ENCODE results near the gene MAB21L4. TPM values are rescaled to one million over a fixed set of nuclear protein-coding genes. Genes with fewer than 3 reads are reported as not detected.

Gene MAB21L4
- total and polyA plus RNA-seq, 4 donors: 0.22 to 0.35 TPM; not detected in 2

GRCh38 chr2:240912878-240913809 lies 17.2 kb upstream of the MAB21L4 start:
- no peak for DNase-seq (ENCODE audit: low read depth in 4 of 6, low spot score in 6 of 6)
- WGBS (ENCODE audit: insufficient coverage): 77% methylated on average over 19 of the region's 21 CpGs
- no peaks in the 10 kb centered on the region for H3K36me3 ChIP-seq (ENCODE audit: control insufficient read depth, insufficient read depth, low read length)
- peaks cover 20% of the 10 kb centered on the region for H3K27me3 ChIP-seq (ENCODE audit: control insufficient read depth, insufficient read depth, low read length)
- peaks cover 53% of the 10 kb centered on the region for H3K4me1 ChIP-seq (ENCODE audit: control insufficient read depth, insufficient read depth, low read length)
- H3K27ac ChIP-seq (ENCODE audit: low read depth, low read length): no peak overlapping the region
- no peak overlapping the region for H3K4me3 ChIP-seq (ENCODE audit: low read depth, low read length)
- H3K9me3 ChIP-seq (ENCODE audit: control insufficient read depth, insufficient read depth, low read length): no peaks in the 10 kb centered on the region

GRCh38 chr2:240911641-240912265 lies 15.8 kb upstream of the MAB21L4 start:
- no peak overlapping the region for H3K27ac ChIP-seq (ENCODE audit: low read depth, low read length)
- no peaks in the 10 kb centered on the region for H3K9me3 ChIP-seq (ENCODE audit: control insufficient read depth, insufficient read depth, low read length)

DNA sequence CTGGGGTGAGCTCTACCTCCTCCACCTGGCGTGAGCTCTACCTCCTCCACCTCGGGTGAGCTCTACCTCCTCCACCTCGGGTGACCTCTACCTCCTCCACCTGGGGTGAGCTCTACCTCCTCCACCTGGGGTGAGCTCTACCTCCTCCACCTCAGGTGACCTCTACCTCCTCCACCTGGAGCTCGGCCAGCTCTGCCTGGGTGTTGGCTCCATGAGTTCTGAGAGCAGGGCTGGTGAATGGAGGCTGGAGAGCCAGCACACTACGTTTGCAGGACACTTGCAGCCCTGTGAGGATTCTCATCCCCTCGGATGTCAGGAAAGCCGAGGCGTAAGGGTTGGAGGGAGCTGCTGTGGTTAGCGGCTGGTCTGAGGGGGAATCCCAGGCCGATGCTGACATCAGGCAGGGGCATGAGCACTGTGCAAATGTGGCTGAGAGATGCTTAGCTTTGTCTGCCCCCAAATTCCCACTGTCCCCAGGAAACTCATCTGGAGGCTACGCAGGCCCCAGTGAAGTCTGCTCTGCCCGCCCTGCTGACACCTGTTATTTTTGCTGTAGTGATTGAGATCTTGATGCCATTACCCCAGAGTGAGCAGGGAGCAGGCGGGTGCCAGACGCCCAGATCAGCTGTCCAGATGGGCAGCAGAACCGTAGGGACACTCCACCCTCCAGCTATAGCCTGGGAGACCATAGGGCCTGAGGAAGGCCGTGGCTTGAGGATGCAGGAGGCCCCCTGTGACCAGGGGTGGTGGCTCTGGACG lies 13.4 kb upstream of the MAB21L4 start:
- Histone ChIP-seq H3K4me1 (ENCODE audit: control insufficient read depth, insufficient read depth, low read length) (peaks cover 46% of the 10 kb centered on the region), H3K27ac (ENCODE audit: low read depth, low read length) (no peak overlapping the region), H3K9me3 (ENCODE audit: control insufficient read depth, insufficient read depth, low read length) (no peaks in the 10 kb centered on the region), H3K27me3 (ENCODE audit: control insufficient read depth, insufficient read depth, low read length) (no peaks in the 10 kb centered on the region), H3K4me3 (ENCODE audit: low read depth, low read length) (no peak overlapping the region), H3K36me3 (ENCODE audit: control insufficient read depth, insufficient read depth, low read length) (no peaks in the 10 kb centered on the region)
- DNase-seq (ENCODE audit: low read depth in 4 of 6, low spot score in 6 of 6): no peak
- 81% methylated on average over 9 of the region's 17 CpGs for whole genome bisulfite sequencing (ENCODE audit: insufficient coverage)

More at GRCh38 chr2:240911641-240912265, 15.8 kb upstream of the MAB21L4 start:
- Histone ChIP-seq H3K4me1 (ENCODE audit: control insufficient read depth, insufficient read depth, low read length) (peaks cover 44% of the 10 kb centered on the region), H3K4me3 (ENCODE audit: low read depth, low read length) (no peak overlapping the region), H3K27me3 (ENCODE audit: control insufficient read depth, insufficient read depth, low read length) (peaks cover 17% of the 10 kb centered on the region), H3K36me3 (ENCODE audit: control insufficient read depth, insufficient read depth, low read length) (no peaks in the 10 kb centered on the region)
- 67% methylated on average over 20 of the region's 20 CpGs for WGBS (ENCODE audit: insufficient coverage)
- DNase-seq (ENCODE audit: low read depth in 4 of 6, low spot score in 6 of 6): no peak

DNA sequence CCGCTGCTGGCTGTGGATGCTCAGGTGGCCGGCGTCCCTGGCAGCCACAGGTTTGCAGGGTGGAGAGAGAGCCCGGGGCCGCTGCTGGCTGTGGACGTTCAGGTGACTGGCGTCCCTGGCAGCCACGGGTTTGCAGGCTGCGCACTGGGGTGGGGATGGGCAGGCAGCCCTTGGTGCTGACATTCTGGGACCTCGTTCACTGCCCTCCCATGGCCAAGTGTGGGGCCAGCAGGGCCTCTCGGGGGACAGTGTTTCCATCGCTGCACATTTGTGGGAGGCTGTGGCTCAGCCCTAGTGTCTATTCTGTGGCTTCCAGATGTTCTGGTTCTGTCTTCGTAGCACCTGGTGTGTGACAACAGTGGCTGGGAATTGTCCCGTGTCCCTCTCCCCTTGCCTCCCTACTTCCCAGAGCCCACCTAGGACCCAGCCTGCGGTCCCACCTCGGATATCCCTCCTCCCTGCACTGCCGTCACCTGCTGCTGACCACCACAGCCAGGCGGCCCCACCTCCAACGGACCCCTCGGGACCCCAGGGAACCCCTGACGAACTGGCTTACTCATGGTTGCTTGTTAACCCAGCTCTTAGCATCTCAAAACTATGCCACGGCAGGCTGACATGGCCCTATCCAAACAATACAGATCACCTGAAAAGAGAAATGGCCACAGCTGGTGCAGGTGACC lies 11.1 kb upstream of the MAB21L4 start:
- Histone ChIP-seq H3K4me3 (ENCODE audit: low read depth, low read length) (no peak overlapping the region), H3K27ac (ENCODE audit: low read depth, low read length) (no peak overlapping the region), H3K36me3 (ENCODE audit: control insufficient read depth, insufficient read depth, low read length) (no peaks in the 10 kb centered on the region), H3K9me3 (ENCODE audit: control insufficient read depth, insufficient read depth, low read length) (no peaks in the 10 kb centered on the region), H3K27me3 (ENCODE audit: control insufficient read depth, insufficient read depth, low read length) (no peaks in the 10 kb centered on the region), H3K4me1 (ENCODE audit: control insufficient read depth, insufficient read depth, low read length) (peaks cover 27% of the 10 kb centered on the region)
- DNase-seq (ENCODE audit: low read depth in 4 of 6, low spot score in 6 of 6): no peak
- 71% methylated on average over 20 of the region's 22 CpGs for WGBS (ENCODE audit: insufficient coverage)

- H3K4me3 ChIP-seq (ENCODE audit: low read depth, low read length): no peak within 1 kb of the TSS
- H3K36me3 ChIP-seq (ENCODE audit: control insufficient read depth, insufficient read depth, low read length): no peaks in the 10 kb centered on the region
- peak in 3 of 6 donors; percentile 28 to 74 (median 65) for DNase-seq (ENCODE audit: low read depth in 4 of 6, low spot score in 6 of 6)
- no peaks in the 10 kb centered on the region for H3K9me3 ChIP-seq (ENCODE audit: control insufficient read depth, insufficient read depth, low read length)
- H3K27me3 ChIP-seq (ENCODE audit: control insufficient read depth, insufficient read depth, low read length): no peaks in the 10 kb centered on the region
- H3K4me1 ChIP-seq (ENCODE audit: control insufficient read depth, insufficient read depth, low read length): peaks cover 27% of the 10 kb centered on the region
- WGBS (ENCODE audit: insufficient coverage): 51% methylated on average over 23 of the region's 23 CpGs
- H3K27ac ChIP-seq (ENCODE audit: low read depth, low read length): no peak within 1 kb of the TSS
These were observed 10.4 kb upstream of the MAB21L4 start, which contains the start of gene CROCC2 for GRCh38 chr2:240906141-240906910. Gene CROCC2 (plus strand): TSS chr2:240906336. CDS start chr2:240906514, 178 bp downstream.

DNA sequence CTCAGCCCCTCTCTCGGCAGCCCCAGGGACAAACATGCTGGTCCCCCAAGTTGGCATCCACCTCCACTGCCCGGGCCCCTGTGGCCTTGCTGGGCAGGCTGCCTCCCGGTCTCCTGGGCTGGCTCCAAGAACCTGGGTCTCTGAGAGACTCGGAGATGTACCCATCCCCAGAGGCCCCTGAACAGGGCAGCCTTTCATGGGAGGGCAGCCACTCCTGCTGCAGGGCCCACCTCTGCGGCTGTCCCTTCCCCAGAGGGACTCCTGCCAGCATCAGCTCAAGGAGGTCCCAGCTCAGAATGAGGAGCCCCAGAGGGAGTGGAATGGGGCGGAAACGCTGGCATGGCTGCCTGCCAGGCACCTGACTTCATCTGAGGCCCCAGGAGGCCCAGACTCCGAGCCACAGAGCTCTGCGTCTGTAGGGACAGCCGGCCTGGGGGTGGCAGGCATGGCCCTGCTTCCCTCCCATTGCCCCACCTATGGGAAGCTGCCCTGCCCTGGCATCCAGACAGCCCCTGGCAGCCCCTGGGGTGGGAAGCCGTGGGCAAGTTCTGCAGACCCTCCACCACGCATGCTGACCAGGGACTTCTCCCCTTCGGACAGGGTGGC lies 9.3 kb upstream of the MAB21L4 start:
- H3K9me3 ChIP-seq (ENCODE audit: control insufficient read depth, insufficient read depth, low read length): no peaks in the 10 kb centered on the region
- H3K27ac ChIP-seq (ENCODE audit: low read depth, low read length): no peak overlapping the region
- H3K4me1 ChIP-seq (ENCODE audit: control insufficient read depth, insufficient read depth, low read length): peaks cover 27% of the 10 kb centered on the region
- no peaks in the 10 kb centered on the region for H3K36me3 ChIP-seq (ENCODE audit: control insufficient read depth, insufficient read depth, low read length)
- no peak overlapping the region for H3K4me3 ChIP-seq (ENCODE audit: low read depth, low read length)
- peak in 1 of 6 donors; percentile 15 for DNase-seq (ENCODE audit: low read depth in 4 of 6, low spot score in 6 of 6)
- no peaks in the 10 kb centered on the region for H3K27me3 ChIP-seq (ENCODE audit: control insufficient read depth, insufficient read depth, low read length)
- 35% methylated on average over 13 of the region's 13 CpGs for WGBS (ENCODE audit: insufficient coverage)

DNA sequence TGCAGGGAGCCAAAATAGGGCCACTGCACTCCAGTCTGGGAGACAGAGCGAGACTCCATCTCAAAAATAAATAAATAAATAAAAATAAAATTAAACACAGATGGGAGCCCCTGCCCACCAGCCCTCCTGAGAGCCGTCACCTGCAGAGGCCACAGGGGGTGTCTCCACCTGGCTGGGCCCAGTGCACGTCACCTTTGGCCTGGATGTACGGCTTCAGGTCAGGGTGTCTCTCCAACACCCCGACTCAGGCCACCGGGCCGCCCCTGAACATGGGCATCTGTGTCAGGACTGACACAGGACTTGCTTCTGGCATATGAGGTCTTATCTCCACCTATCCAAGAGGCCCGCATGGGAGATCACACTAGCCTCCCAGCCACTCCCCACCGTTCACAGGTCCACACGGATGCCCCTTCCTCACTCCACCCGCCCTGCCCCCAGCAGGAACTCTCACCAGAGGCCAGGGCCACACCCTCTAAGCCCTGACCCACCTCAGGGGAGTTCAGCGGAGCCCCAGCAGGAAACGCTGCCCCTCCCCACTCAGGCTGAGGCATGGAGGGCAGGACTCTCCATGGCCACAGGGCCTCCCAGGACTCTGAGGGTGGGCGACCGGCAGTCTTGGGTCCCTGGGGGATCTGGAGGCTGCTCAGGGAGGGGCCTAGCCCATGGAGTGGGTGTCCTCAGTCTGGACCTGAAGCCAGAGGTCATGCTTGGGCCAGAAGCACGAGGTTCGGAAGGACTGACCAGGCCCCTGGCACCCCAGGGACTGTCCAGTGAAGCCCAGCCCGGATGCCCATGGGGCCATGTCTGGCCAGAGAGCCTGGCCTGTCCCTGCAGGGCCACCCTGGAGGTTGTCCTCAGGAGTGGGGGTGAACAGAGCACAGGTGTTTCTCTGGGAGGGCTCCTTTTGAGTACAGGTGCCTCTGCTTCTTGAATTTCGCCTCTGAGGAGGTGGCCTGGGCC lies 8.5 kb upstream of the MAB21L4 start:
- no peak overlapping the region for H3K27ac ChIP-seq (ENCODE audit: low read depth, low read length)
- no peaks in the 10 kb centered on the region for H3K9me3 ChIP-seq (ENCODE audit: control insufficient read depth, insufficient read depth, low read length)
- DNase-seq (ENCODE audit: low read depth in 4 of 6, low spot score in 6 of 6): no peak
- no peak overlapping the region for H3K4me3 ChIP-seq (ENCODE audit: low read depth, low read length)
- 86% methylated on average over 18 of the region's 19 CpGs for WGBS (ENCODE audit: insufficient coverage)
- H3K27me3 ChIP-seq (ENCODE audit: control insufficient read depth, insufficient read depth, low read length): no peaks in the 10 kb centered on the region
- peaks cover 29% of the 10 kb centered on the region for H3K4me1 ChIP-seq (ENCODE audit: control insufficient read depth, insufficient read depth, low read length)
- H3K36me3 ChIP-seq (ENCODE audit: control insufficient read depth, insufficient read depth, low read length): no peaks in the 10 kb centered on the region

Data from spinal cord (tissue), 10 donors.